K562 (cell line): ENCODE results near the gene GALNT5. TPM values are rescaled to one million over a fixed set of nuclear protein-coding genes. Genes with fewer than 3 reads are reported as not detected.

Experiments used
- GATAD2A ChIP-seq: fragments of 450-650 bp; IDR thresholded peaks from 2 replicates; pipeline ENCODE4 v1.6.1; 2017
- HDAC6 ChIP-seq: IDR thresholded peaks from 2 replicates; pipeline ENCODE4 v1.6.1; 2012; ENCODE audit warnings: low read depth, mild to moderate bottlenecking, control low read depth, inconsistent platforms, low read length, moderate library complexity
- NFE2L1 ChIP-seq: fragments of 450-650 bp; IDR thresholded peaks from 2 replicates; pipeline ENCODE4 v1.6.1; 2016; ENCODE audit warnings: missing genetic modification characterization, low read depth, mild to moderate bottlenecking, missing compliant biosample characterization, moderate library complexity, borderline replicate concordance
- PYGO2 ChIP-seq: fragments of 450-650 bp; IDR thresholded peaks from 2 replicates; pipeline ENCODE4 v1.6.1; 2016; ENCODE audit warnings: mild to moderate bottlenecking, missing genetic modification characterization, moderate library complexity, missing compliant biosample characterization
- RBM25 ChIP-seq: fragments of 200-400 bp; formaldehyde crosslinking; IDR thresholded peaks from 2 replicates; pipeline ENCODE4 v1.6.1; 2018; ENCODE audit warnings: low read length, low read depth, moderate library complexity; ENCODE audit not compliant: severe bottlenecking
- ZNF311 ChIP-seq: fragments of 250-450 bp; sonication (Bioruptor Pico); IDR thresholded peaks from 2 replicates; pipeline ENCODE4 v1.4.0; 2020; ENCODE audit warnings: mild to moderate bottlenecking, moderate library complexity
- ZNF583 ChIP-seq: fragments of 250-450 bp; sonication (Bioruptor Pico); IDR thresholded peaks from 2 replicates; pipeline ENCODE4 v1.4.0; 2020
- polyA plus RNA-seq, 8 experiments: library from polyadenylated mRNA; depleted of rRNA in 4 of 8; stranded (reverse) in 5 of 8; unstranded in 3 of 8; fragments of >200 nt; fragmentation: Nextera tagmentation in 2 of 8; fragmentation: Illumina TruSeq in 1 of 8; extraction: Ambion mirVana in 2 of 8; extraction: Trizol in 1 of 8; gene quantifications; 2 replicates each; pipeline versions ENCODE4 v1.2.1 to v1.2.3, GENCODE V29; 2011 to 2014; ENCODE audit warnings: inconsistent platforms in 1 of 8, missing spikeins in 1 of 8
- total RNA-seq, 7 experiments: library from RNA; depleted of rRNA in 6 of 7; stranded (reverse); fragments of >200 nt in 6 of 7; fragmentation: Illumina TruSeq in 2 of 7; extraction: Trizol in 2 of 7; gene quantifications; 2 replicates each; pipeline versions ENCODE4 v1.2.1 to v1.2.3, GENCODE V29; 2011 to 2021; ENCODE audit warnings: low replicate concordance in 1 of 7
- TF ChIP-seq, protein P1 (sequence below): fragments of 250-450 bp; sonication (Bioruptor Pico); IDR thresholded peaks from 2 replicates; pipeline ENCODE4 v1.9.0; 2021; ENCODE audit warnings: mild to moderate bottlenecking, inconsistent platforms
- TF ChIP-seq, protein P2 (sequence below), 2 experiments: fragments of 450-650 bp in 1 of 2; IDR thresholded peaks; 2 replicates each; pipeline ENCODE4 v1.6.1; 2011 to 2017; ENCODE audit warnings: low read depth in 2 of 2, antibody characterized with exemption in 1 of 2, borderline replicate concordance in 1 of 2, low read length in 1 of 2, mild to moderate bottlenecking in 1 of 2, mixed read lengths in 1 of 2; ENCODE audit not compliant: control insufficient read depth in 1 of 2
- TF ChIP-seq, protein P3 (sequence below): fragments of 450-650 bp; formaldehyde crosslinking; IDR thresholded peaks from 2 replicates; pipeline ENCODE4 v1.4.0; 2020; ENCODE audit warnings: mild to moderate bottlenecking, moderate library complexity
- TF ChIP-seq, protein P4 (sequence below): fragments of 250-450 bp; sonication (Bioruptor Pico); IDR thresholded peaks from 2 replicates; pipeline ENCODE4 v1.4.0; 2020; ENCODE audit warnings: mild to moderate bottlenecking, moderate library complexity
- TF ChIP-seq, protein P5 (sequence below): fragments of 450-650 bp; IDR thresholded peaks from 2 replicates; pipeline ENCODE4 v1.6.1; 2016; ENCODE audit warnings: missing biosample characterization, missing genetic modification characterization

GALNT5 gene
- total and polyA plus RNA-seq, 9 of the 15 experiments (the other 6 are each of a cell fraction or from before 2014, with no cell fraction given), result 21.6 to 73.0 (median 54.7) TPM

DNA sequence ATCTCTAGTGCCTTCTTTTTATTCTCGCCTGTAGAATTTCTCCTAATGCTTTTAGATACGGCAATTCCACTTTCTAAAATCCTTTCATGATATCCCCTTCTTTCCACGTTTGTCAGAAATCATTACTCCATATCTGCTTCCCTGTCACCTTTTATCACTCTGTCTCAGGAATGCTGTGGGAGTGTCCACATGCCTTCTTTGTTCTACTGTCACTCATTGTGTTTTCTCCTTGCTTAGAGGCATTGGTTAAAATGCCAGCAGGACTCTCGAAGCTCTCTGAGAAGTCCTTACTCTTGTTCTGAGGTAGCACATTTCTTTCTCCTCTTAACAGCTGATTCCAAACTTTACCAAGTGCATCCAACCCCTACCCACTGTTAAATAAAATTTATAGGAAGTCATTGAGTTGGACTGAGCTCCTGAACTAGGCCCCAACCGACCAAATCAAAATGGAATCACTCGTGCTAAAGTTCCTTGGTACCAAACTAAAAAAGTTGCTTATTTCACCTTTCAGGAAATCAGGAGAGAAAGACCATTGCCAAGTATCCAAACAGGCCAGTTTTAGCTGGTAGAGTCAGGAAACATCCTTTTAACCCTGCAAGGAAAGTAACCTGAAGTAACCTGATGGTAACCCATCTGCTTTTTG, 10.6 kb upstream of the GALNT5 start (continued):
- no peak for TF ChIP-seq RBM25
- peak; percentile 56 for TF ChIP-seq NFE2L1 (tag)
- TF ChIP-seq, protein P1, sequence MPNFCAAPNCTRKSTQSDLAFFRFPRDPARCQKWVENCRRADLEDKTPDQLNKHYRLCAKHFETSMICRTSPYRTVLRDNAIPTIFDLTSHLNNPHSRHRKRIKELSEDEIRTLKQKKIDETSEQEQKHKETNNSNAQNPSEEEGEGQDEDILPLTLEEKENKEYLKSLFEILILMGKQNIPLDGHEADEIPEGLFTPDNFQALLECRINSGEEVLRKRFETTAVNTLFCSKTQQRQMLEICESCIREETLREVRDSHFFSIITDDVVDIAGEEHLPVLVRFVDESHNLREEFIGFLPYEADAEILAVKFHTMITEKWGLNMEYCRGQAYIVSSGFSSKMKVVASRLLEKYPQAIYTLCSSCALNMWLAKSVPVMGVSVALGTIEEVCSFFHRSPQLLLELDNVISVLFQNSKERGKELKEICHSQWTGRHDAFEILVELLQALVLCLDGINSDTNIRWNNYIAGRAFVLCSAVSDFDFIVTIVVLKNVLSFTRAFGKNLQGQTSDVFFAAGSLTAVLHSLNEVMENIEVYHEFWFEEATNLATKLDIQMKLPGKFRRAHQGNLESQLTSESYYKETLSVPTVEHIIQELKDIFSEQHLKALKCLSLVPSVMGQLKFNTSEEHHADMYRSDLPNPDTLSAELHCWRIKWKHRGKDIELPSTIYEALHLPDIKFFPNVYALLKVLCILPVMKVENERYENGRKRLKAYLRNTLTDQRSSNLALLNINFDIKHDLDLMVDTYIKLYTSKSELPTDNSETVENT (CRISPR knock-in tag), result no peak
- TF ChIP-seq PYGO2 (tag), result peak; percentile 86
- TF ChIP-seq GATAD2A, result 0 out of 2 replicates have a peak, but pooled peaks have one; percentile 37
- TF ChIP-seq, protein P2, sequence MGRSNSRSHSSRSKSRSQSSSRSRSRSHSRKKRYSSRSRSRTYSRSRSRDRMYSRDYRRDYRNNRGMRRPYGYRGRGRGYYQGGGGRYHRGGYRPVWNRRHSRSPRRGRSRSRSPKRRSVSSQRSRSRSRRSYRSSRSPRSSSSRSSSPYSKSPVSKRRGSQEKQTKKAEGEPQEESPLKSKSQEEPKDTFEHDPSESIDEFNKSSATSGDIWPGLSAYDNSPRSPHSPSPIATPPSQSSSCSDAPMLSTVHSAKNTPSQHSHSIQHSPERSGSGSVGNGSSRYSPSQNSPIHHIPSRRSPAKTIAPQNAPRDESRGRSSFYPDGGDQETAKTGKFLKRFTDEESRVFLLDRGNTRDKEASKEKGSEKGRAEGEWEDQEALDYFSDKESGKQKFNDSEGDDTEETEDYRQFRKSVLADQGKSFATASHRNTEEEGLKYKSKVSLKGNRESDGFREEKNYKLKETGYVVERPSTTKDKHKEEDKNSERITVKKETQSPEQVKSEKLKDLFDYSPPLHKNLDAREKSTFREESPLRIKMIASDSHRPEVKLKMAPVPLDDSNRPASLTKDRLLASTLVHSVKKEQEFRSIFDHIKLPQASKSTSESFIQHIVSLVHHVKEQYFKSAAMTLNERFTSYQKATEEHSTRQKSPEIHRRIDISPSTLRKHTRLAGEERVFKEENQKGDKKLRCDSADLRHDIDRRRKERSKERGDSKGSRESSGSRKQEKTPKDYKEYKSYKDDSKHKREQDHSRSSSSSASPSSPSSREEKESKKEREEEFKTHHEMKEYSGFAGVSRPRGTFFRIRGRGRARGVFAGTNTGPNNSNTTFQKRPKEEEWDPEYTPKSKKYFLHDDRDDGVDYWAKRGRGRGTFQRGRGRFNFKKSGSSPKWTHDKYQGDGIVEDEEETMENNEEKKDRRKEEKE (IDR thresholded peaks at IDR 0.05; ENCODE audit: borderline replicate concordance in 1 of 2, control insufficient read depth in 1 of 2, low read depth in 2 of 2, low read length in 1 of 2), result no peak
- TF ChIP-seq ZNF583 (CRISPR knock-in tag), result peak; percentile 93
- peak; percentile 73; the same call in 1 of the 2 replicates for TF ChIP-seq ZNF311
- TF ChIP-seq, protein P3, sequence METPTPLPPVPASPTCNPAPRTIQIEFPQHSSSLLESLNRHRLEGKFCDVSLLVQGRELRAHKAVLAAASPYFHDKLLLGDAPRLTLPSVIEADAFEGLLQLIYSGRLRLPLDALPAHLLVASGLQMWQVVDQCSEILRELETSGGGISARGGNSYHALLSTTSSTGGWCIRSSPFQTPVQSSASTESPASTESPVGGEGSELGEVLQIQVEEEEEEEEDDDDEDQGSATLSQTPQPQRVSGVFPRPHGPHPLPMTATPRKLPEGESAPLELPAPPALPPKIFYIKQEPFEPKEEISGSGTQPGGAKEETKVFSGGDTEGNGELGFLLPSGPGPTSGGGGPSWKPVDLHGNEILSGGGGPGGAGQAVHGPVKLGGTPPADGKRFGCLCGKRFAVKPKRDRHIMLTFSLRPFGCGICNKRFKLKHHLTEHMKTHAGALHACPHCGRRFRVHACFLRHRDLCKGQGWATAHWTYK (CRISPR knock-in tag), result 0 out of 2 replicates have a peak, but pooled peaks have one; percentile 49
- TF ChIP-seq, protein P4, sequence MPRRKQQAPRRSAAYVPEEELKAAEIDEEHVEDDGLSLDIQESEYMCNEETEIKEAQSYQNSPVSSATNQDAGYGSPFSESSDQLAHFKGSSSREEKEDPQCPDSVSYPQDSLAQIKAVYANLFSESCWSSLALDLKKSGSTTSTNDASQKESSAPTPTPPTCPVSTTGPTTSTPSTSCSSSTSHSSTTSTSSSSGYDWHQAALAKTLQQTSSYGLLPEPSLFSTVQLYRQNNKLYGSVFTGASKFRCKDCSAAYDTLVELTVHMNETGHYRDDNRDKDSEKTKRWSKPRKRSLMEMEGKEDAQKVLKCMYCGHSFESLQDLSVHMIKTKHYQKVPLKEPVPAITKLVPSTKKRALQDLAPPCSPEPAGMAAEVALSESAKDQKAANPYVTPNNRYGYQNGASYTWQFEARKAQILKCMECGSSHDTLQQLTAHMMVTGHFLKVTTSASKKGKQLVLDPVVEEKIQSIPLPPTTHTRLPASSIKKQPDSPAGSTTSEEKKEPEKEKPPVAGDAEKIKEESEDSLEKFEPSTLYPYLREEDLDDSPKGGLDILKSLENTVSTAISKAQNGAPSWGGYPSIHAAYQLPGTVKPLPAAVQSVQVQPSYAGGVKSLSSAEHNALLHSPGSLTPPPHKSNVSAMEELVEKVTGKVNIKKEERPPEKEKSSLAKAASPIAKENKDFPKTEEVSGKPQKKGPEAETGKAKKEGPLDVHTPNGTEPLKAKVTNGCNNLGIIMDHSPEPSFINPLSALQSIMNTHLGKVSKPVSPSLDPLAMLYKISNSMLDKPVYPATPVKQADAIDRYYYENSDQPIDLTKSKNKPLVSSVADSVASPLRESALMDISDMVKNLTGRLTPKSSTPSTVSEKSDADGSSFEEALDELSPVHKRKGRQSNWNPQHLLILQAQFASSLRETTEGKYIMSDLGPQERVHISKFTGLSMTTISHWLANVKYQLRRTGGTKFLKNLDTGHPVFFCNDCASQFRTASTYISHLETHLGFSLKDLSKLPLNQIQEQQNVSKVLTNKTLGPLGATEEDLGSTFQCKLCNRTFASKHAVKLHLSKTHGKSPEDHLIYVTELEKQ, result peak; percentile 83; the same call in 1 of the 2 replicates
- TF ChIP-seq, protein P5, sequence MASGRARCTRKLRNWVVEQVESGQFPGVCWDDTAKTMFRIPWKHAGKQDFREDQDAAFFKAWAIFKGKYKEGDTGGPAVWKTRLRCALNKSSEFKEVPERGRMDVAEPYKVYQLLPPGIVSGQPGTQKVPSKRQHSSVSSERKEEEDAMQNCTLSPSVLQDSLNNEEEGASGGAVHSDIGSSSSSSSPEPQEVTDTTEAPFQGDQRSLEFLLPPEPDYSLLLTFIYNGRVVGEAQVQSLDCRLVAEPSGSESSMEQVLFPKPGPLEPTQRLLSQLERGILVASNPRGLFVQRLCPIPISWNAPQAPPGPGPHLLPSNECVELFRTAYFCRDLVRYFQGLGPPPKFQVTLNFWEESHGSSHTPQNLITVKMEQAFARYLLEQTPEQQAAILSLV (tag), result peak; percentile 68; the same call in 1 of the 2 replicates
- no peak for TF ChIP-seq HDAC6
